WI38 (cell line): ENCODE measurements around the gene PTMS.
A peak's percentile ranks its signal among the peaks of the same experiment; 100 is the strongest.

ENCODE experiments used
- H3K4me3 ChIP-seq: 2 replicates; pipeline ENCODE4 v1.5.1; 2011; ENCODE audit warnings: low read depth, mild to moderate bottlenecking, control low read depth, low read length
- TF ChIP-seq, protein P1 (sequence below): IDR thresholded peaks from 2 replicates; pipeline ENCODE4 v1.5.1; 2012; ENCODE audit warnings: low read depth, mild to moderate bottlenecking, control low read depth, low read length

PTMS gene

DNA sequence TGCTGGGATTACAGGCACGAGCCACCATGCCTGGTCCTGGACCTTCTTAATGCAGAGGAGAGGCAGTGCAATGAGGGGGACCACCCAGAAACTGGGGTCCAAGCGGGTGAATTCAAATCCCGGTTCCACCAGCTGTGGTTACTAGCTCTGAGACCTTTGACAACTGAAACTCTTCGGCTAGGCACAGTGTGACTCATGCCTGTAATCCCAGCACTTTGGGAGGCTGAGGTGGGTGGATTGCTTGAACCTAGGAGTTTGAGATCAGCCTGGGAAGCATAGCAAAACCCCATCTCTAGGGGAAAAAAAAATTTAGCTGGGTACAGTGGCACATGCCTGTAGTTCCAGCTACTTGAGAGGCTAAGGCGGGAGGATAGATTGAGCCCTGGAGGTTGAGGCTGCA is 18.1 kb downstream of the PTMS start:
- TF ChIP-seq, protein P1, sequence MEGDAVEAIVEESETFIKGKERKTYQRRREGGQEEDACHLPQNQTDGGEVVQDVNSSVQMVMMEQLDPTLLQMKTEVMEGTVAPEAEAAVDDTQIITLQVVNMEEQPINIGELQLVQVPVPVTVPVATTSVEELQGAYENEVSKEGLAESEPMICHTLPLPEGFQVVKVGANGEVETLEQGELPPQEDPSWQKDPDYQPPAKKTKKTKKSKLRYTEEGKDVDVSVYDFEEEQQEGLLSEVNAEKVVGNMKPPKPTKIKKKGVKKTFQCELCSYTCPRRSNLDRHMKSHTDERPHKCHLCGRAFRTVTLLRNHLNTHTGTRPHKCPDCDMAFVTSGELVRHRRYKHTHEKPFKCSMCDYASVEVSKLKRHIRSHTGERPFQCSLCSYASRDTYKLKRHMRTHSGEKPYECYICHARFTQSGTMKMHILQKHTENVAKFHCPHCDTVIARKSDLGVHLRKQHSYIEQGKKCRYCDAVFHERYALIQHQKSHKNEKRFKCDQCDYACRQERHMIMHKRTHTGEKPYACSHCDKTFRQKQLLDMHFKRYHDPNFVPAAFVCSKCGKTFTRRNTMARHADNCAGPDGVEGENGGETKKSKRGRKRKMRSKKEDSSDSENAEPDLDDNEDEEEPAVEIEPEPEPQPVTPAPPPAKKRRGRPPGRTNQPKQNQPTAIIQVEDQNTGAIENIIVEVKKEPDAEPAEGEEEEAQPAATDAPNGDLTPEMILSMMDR: no peak
- H3K4me3 ChIP-seq: no peak overlapping the region

- no peak overlapping the region for H3K4me3 ChIP-seq
- TF ChIP-seq, protein P1: no peak
Measured at GRCh38 chr12:6784761-6785160, 18.6 kb downstream of the PTMS start.

DNA sequence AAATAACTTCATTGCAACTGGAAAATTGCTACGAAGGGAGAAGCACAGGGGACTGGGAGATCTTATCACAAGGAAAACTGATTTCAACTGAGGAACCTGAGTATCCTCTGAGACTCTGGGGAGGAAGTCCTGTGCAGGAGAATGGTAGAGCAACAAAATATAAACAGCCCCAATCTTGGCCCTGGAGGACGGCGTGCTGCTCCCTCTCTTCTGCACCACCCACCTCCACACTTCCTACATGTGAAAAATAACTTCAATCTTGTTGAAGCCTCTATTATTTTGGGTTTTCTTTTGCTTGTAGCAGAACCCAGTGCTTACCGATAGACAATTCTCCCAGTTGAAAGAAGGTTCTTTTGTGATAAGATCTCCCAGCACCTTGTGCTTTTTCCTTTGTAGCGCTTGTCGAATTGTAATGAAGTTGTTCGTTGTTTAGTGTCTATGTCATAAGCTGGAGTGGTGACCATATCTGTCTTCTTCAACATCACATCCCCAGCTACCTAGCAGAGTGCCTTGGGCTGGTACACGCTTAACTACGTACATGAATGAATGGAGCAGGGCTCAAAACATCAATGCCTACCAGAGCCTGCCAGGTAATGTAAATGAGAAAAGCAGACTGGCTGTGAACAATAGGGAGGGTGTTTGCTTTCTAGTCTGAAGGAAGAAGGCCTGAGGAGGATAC is 20.4 kb downstream of the PTMS start:
- no peak overlapping the region for H3K4me3 ChIP-seq
- TF ChIP-seq, protein P1: no peak

- no peak overlapping the region for H3K4me3 ChIP-seq
- TF ChIP-seq, protein P1: no peak
Measured at GRCh38 chr12:6787309-6787708, 21.1 kb downstream of the PTMS start.

DNA sequence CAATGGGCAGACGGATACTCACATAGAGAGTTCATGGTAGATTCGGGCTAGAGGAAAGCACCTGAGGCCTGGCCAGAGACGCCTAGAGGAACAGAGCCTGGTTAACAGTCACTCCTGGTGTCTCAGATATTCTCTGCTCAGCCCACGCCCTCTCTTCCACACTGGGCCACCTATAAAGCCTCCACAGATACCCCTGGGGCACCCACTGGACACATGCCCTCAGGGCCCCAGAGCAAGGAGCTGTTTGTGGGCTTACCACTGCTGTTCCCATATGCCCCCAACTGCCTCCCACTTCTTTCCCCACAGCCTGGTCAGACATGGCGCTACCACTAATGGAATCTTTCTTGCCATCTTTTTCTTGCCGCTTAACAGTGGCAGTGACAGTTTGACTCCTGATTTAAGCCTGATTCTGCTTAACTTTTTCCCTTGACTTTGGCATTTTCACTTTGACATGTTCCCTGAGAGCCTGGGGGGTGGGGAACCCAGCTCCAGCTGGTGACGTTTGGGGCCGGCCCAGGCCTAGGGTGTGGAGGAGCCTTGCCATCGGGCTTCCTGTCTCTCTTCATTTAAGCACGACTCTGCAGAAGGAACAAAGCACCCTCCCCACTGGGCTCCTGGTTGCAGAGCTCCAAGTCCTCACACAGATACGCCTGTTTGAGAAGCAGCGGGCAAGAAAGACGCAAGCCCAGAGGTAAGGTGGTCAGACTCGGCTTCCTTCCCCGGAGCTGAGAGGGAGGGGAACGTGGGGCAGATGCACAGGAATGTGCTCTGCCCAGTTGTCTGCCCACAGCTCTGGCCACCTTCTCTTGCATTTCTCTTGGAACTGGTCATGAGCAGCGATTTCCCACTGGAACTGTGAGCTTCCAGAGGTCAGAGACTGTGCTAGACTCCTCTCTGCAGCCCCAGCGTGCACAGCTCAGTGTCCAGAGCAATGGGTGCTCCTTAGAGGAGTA is 23.1 kb downstream of the PTMS start, which contains the start of gene CD4:
Gene CD4, plus strand, starts transcription at position 557 of the 953 bp plus-strand sequence. CDS start 10,611 bp downstream, outside the sequence.
- H3K4me3 ChIP-seq: peak within 1 kb of the TSS; percentile 66
- TF ChIP-seq, protein P1: no peak

- peak overlapping the region; percentile 66 for H3K4me3 ChIP-seq
- TF ChIP-seq, protein P1: no peak
Measured at GRCh38 chr12:6790496-6791150, 24.5 kb downstream of the PTMS start.
